GM12878 (cell line): ENCODE data around the gene ETFRF1. TPM values are rescaled to one million over a fixed set of nuclear protein-coding genes. Genes with fewer than 3 reads are reported as not detected.

Experiments
- ATAC-seq: fragments of 200-7000 bp; cut with Tn5 transposase; 3 replicates; pipeline ENCODE4 v1.9.1; 2020; ENCODE audit warnings: mild to moderate bottlenecking, moderate library complexity
- BruUV-seq: library from RNA; stranded (reverse); fragments of 400-500 nt; replicated peaks from 2 replicates; lab custom pipeline; 2021; lab: Mats Ljungman, UMichigan
- CTCF ChIA-PET: fragments of 300-600 bp; sonication (Branson Sonifier 250); formaldehyde crosslinking; extraction: SDS; loops from one replicate; lab custom pipeline; 2021; ENCODE audit warnings: inconsistent platforms; lab: Yijun Ruan, JAX
- POLR2A ChIA-PET: fragments of 350-600 bp; formaldehyde crosslinking; extraction: SDS; loops from one replicate; lab custom pipeline; 2021; ENCODE audit warnings: inconsistent platforms; lab: Charles Lee
- RAD21 ChIA-PET: fragments of 300-600 bp; sonication (Branson Sonifier 250); formaldehyde crosslinking; loops from one replicate; lab custom pipeline; 2023; ENCODE audit warnings: antibody characterized with exemption; ENCODE audit not compliant: unreplicated experiment; lab: Charles Lee
- SMC1A ChIA-PET: fragments of 300-600 bp; sonication (Branson Sonifier 250); formaldehyde crosslinking; loops from one replicate; lab custom pipeline; 2023; ENCODE audit not compliant: unreplicated experiment, uncharacterized antibody; lab: Charles Lee
- DNase-seq: peaks from one replicate; pipeline ENCODE4 v3.0.0-alpha.2; 2011; ENCODE audit warnings: low read depth, low spot score
- FAIRE-seq: peaks from 3 replicates; lab custom pipeline; 2011; peaks lifted over from hg19 to GRCh38; lab: Jason Lieb, UNC
- H2AFZ ChIP-seq: 2 replicates; pipeline ENCODE4 v1.6.0; 2011; ENCODE audit warnings: low read depth, low read length, control low read depth; ENCODE audit not compliant: control insufficient read depth
- H3K27ac ChIP-seq: 2 replicates; pipeline ENCODE4 v1.5.1; 2011; ENCODE audit warnings: control low read depth; ENCODE audit not compliant: control insufficient read depth, insufficient read depth
- H3K27me3 ChIP-seq, 2 experiments: replicated peaks in 1 of 2; 2 replicates each; pipeline versions ENCODE4 v1.6.0 to v1.6.1; 2011; ENCODE audit warnings: low read length in 1 of 2; ENCODE audit not compliant: control insufficient read depth in 2 of 2, insufficient read depth in 2 of 2
- H3K36me3 ChIP-seq, 2 experiments: 2 replicates each; pipeline ENCODE4 v1.5.1; 2011; ENCODE audit warnings: low read length in 1 of 2; ENCODE audit not compliant: control insufficient read depth in 2 of 2, insufficient read depth in 2 of 2
- H3K4me1 ChIP-seq: 2 replicates; pipeline ENCODE4 v1.6.1; 2011; ENCODE audit warnings: mild to moderate bottlenecking, low read length, moderate library complexity, mixed read lengths; ENCODE audit not compliant: control insufficient read depth, insufficient read depth
- H3K4me2 ChIP-seq: 2 replicates; pipeline ENCODE4 v1.6.0; 2011; ENCODE audit warnings: control low read depth; ENCODE audit not compliant: control insufficient read depth, insufficient read depth
- H3K4me3 ChIP-seq: fragments of 200-600 bp; sonication (generic); 2 replicates; pipeline ENCODE4 v1.5.1; 2016
- H3K79me2 ChIP-seq: 2 replicates; pipeline ENCODE4 v1.6.0; 2011; ENCODE audit warnings: low read length; ENCODE audit not compliant: control insufficient read depth, insufficient read depth
- H3K9ac ChIP-seq: 2 replicates; pipeline ENCODE4 v1.8.0; 2011; ENCODE audit warnings: low read length, control low read depth, mixed read lengths; ENCODE audit not compliant: control insufficient read depth, insufficient read depth
- H3K9me3 ChIP-seq: replicated peaks from 3 replicates; pipeline ENCODE4 v1.5.1; 2011; ENCODE audit warnings: mild to moderate bottlenecking, low read length; ENCODE audit not compliant: control insufficient read depth, insufficient read depth
- H4K20me1 ChIP-seq: 2 replicates; pipeline ENCODE4 v1.6.0; 2011; ENCODE audit not compliant: control insufficient read depth, insufficient read depth
- ATF7 ChIP-seq: fragments of 450-650 bp; IDR thresholded peaks from 2 replicates; pipeline ENCODE4 v1.6.1; 2016; ENCODE audit warnings: low read depth, mild to moderate bottlenecking
- BACH1 ChIP-seq: fragments of 450-650 bp; IDR thresholded peaks from 2 replicates; pipeline ENCODE4 v1.6.1; 2017; ENCODE audit warnings: mild to moderate bottlenecking, borderline replicate concordance
- CBFB ChIP-seq: IDR thresholded peaks from 2 replicates; pipeline ENCODE4 v1.6.1; 2016; ENCODE audit warnings: antibody characterized with exemption, low read depth
- CEBPB ChIP-seq, 2 experiments: fragments of 150-350 bp in 1 of 2; IDR thresholded peaks; 2 replicates each; pipeline ENCODE4 v1.6.1; 2012 to 2014; ENCODE audit warnings: low read depth in 2 of 2, low read length in 2 of 2, borderline replicate concordance in 1 of 2, inconsistent platforms in 1 of 2
- EP300 ChIP-seq, 2 experiments: fragments of 150-350 bp in 1 of 2; IDR thresholded peaks; 2 replicates each; pipeline ENCODE4 v1.6.1; 2011 to 2012; ENCODE audit warnings: low read depth in 2 of 2, low read length in 2 of 2, borderline replicate concordance in 1 of 2, improper control_type of control experiment in 1 of 2, inconsistent platforms in 1 of 2; ENCODE audit not compliant: control insufficient read depth in 1 of 2
- GABPA ChIP-seq: IDR thresholded peaks from 2 replicates; pipeline ENCODE4 v1.6.1; 2014; ENCODE audit warnings: antibody characterized with exemption, low read depth, mild to moderate bottlenecking, inconsistent platforms
- MXI1 ChIP-seq: fragments of 150-350 bp; IDR thresholded peaks from 2 replicates; pipeline ENCODE4 v1.6.1; 2011; ENCODE audit warnings: low read depth, mild to moderate bottlenecking, inconsistent platforms, low read length, improper control_type of control experiment
- NFIC ChIP-seq: IDR thresholded peaks from 2 replicates; pipeline ENCODE4 v1.6.1; 2012; ENCODE audit warnings: low read depth, mild to moderate bottlenecking, inconsistent platforms, low read length, moderate library complexity
- PAX5 ChIP-seq: IDR thresholded peaks from 2 replicates; pipeline ENCODE4 v1.6.1; 2011; ENCODE audit warnings: low read depth, low read length, borderline replicate concordance
- RAD21 ChIP-seq: IDR thresholded peaks from 2 replicates; pipeline ENCODE4 v1.6.1; 2011; ENCODE audit warnings: mild to moderate bottlenecking, low read depth, low read length, moderate library complexity; ENCODE audit not compliant: insufficient read depth
- STAT1 ChIP-seq: fragments of 450-650 bp; conservative IDR thresholded peaks from 2 replicates; pipeline ENCODE4 v1.6.1; 2014; ENCODE audit warnings: antibody characterized with exemption, mild to moderate bottlenecking
- ZNF217 ChIP-seq: fragments of 450-650 bp; IDR thresholded peaks from 2 replicates; pipeline ENCODE4 v1.6.1; 2017; ENCODE audit warnings: antibody characterized with exemption, mild to moderate bottlenecking
- ZNF274 ChIP-seq: IDR thresholded peaks from one replicate; pipeline ENCODE4 v1.8.0; 2011; ENCODE audit not compliant: insufficient read length, insufficient read depth
- ZZZ3 ChIP-seq: IDR thresholded peaks from 2 replicates; pipeline ENCODE4 v1.6.1; 2011; ENCODE audit warnings: low read depth; ENCODE audit not compliant: control insufficient read depth, insufficient read length
- WGBS: methylation state at CpG from one replicate; pipeline ENCODE4 v1.1.6; 2016; ENCODE audit warnings: low lambda C conversion rate; ENCODE audit not compliant: insufficient replicate concordance, insufficient coverage; ENCODE audit errors: missing lambda C conversion rate; 5-methylcytosine and 5-hydroxymethylcytosine counted together
- in situ Hi-C: fragments of 300-500 bp; cut with MboI; formaldehyde crosslinking; loops from 9 replicates; pipeline ENCODE4 v1.14.3; 2018; ENCODE audit warnings: mixed read lengths
- intact Hi-C: fragments of 100-400 bp; cut with micrococcal nuclease; formaldehyde crosslinking; loops from one replicate; pipeline ENCODE4 v1.14.2; 2022; ENCODE audit not compliant: unreplicated experiment
- polyA plus RNA-seq, 11 experiments: library from polyadenylated mRNA; depleted of rRNA in 4 of 11; unstranded in 6 of 11; stranded (reverse) in 5 of 11; fragments of >200 nt; fragmentation: Nextera tagmentation in 4 of 11; fragmentation: Illumina TruSeq in 1 of 11; extraction: Ambion mirVana in 4 of 11; extraction: Trizol in 1 of 11; gene quantifications; 1 replicate in 1 of 11; 2 replicates in 10 of 11; pipeline versions ENCODE4 v1.2.1 to v1.2.3, GENCODE V29; 2011 to 2016; ENCODE audit warnings: inconsistent platforms in 2 of 11, missing spikeins in 2 of 11, low read depth in 1 of 11
- total RNA-seq, 4 experiments: library from RNA; depleted of rRNA in 3 of 4; stranded (reverse); fragments of >200 nt in 3 of 4; fragmentation: Illumina TruSeq in 1 of 4; extraction: Trizol in 1 of 4; gene quantifications; 2 replicates each; pipeline versions ENCODE4 v1.2.1 to v1.2.3, GENCODE V29; 2013 to 2021
- TF ChIP-seq, protein P1 (sequence below): fragments of 450-650 bp; IDR thresholded peaks from 2 replicates; pipeline ENCODE4 v1.6.1; 2014; ENCODE audit warnings: mild to moderate bottlenecking
- TF ChIP-seq, protein P2 (sequence below): fragments of 450-650 bp; IDR thresholded peaks from 2 replicates; pipeline ENCODE4 v1.6.1; 2017; ENCODE audit warnings: mild to moderate bottlenecking, low read depth, inconsistent platforms; ENCODE audit not compliant: poor library complexity, severe bottlenecking

The ETFRF1 gene
- total and polyA plus RNA-seq, 10 of the 15 experiments (the other 5 are each of a cell fraction or from before 2014, with no cell fraction given), result 9.9 to 59.6 (median 26.2) TPM

DNA sequence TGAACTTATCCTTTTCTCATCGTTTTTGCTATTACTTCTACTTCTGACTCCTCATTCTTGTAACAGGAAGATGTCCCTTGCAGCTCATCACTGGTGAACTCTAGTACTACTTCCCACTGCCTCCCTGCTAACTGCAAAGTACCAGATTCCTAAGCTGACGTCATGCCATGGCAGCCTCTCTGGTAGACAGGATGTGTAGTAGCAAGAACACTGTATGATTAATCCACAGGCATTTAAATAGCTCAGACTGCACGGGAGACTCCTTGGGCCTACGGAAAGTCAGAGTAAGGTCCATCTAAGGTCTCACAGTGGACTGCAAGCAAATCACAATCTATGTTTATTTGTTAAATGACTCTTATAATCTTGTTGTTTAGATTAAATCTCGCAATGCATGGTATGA lies 43.6 kb upstream of the ETFRF1 start:
- BruUV-seq, result no TSS peak
- Histone ChIP-seq H3K4me1 (peaks cover 17% of the 10 kb centered on the region), H3K36me3 (no peaks in the 10 kb centered on the region), H3K4me3 (no peak overlapping the region), H3K27ac (no peak overlapping the region), H3K4me2 (no peak overlapping the region), H3K79me2 (no peaks in the 10 kb centered on the region), H4K20me1 (no peaks in the 10 kb centered on the region), H3K27me3 (no peaks in the 10 kb centered on the region), H3K9me3 (no peaks in the 10 kb centered on the region; the same call in 2 of the 3 replicates), H2AFZ (no peak overlapping the region), H3K9ac (no peak overlapping the region)
- in situ Hi-C loops, result no loop called here
- FAIRE-seq, result no peak
- 52% methylated on average over 5 of the region's 5 CpGs for WGBS
- intact Hi-C loops, result no loop called here
- TF ChIP-seq GABPA (no peak), ATF7 (no peak), MXI1 (no peak), CBFB (no peak), CEBPB (IDR thresholded peaks at IDR 0.05; ENCODE audit: borderline replicate concordance in 1 of 2, low read depth in 2 of 2, low read length in 2 of 2) (no peak), ZZZ3 (no peak), ZNF274 (no peak), RAD21 (no peak), EP300 (IDR thresholded peaks at IDR 0.05; ENCODE audit: borderline replicate concordance in 1 of 2, control insufficient read depth in 1 of 2, low read depth in 2 of 2, low read length in 2 of 2) (no peak), BACH1 (no peak), PAX5 (no peak), ZNF217 (no peak), NFIC (no peak), STAT1 (no peak)
- TF ChIP-seq, protein P1, sequence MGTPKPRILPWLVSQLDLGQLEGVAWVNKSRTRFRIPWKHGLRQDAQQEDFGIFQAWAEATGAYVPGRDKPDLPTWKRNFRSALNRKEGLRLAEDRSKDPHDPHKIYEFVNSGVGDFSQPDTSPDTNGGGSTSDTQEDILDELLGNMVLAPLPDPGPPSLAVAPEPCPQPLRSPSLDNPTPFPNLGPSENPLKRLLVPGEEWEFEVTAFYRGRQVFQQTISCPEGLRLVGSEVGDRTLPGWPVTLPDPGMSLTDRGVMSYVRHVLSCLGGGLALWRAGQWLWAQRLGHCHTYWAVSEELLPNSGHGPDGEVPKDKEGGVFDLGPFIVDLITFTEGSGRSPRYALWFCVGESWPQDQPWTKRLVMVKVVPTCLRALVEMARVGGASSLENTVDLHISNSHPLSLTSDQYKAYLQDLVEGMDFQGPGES, result no peak
- TF ChIP-seq, protein P2, sequence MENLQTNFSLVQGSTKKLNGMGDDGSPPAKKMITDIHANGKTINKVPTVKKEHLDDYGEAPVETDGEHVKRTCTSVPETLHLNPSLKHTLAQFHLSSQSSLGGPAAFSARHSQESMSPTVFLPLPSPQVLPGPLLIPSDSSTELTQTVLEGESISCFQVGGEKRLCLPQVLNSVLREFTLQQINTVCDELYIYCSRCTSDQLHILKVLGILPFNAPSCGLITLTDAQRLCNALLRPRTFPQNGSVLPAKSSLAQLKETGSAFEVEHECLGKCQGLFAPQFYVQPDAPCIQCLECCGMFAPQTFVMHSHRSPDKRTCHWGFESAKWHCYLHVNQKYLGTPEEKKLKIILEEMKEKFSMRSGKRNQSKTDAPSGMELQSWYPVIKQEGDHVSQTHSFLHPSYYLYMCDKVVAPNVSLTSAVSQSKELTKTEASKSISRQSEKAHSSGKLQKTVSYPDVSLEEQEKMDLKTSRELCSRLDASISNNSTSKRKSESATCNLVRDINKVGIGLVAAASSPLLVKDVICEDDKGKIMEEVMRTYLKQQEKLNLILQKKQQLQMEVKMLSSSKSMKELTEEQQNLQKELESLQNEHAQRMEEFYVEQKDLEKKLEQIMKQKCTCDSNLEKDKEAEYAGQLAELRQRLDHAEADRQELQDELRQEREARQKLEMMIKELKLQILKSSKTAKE, result no peak
- POLR2A ChIA-PET, result no interaction called here
- ATAC-seq, result no peak
- CTCF ChIA-PET, result interaction anchor here (0.6 to 5.9 kb wide), 8 partner anchors 11 to 307 kb away, joined by 3 to 56 read pairs (median 4); no protein-coding TSS in a partner anchor
- RAD21 ChIA-PET, result interaction anchor here (0.6 to 2.8 kb wide), 3 partner anchors 100 to 1303 kb away, joined by 3 to 14 read pairs (median 3); no protein-coding TSS in a partner anchor
- DNase-seq, result no peak
- SMC1A ChIA-PET, result interaction anchor here (0.7 to 1.7 kb wide), 4 partner anchors 11 to 20 kb away, joined by 3 to 4 read pairs (median 4); no protein-coding TSS in a partner anchor
